T-cell (primary cell): ENCODE measurements around the gene P4HA1. TPM values are rescaled to one million over a fixed set of nuclear protein-coding genes. Genes with fewer than 3 reads are reported as not detected.

Source experiments
- ATAC-seq, 4 experiments: fragments of 200-7000 bp in 3 of 4; fragments of 150-1000 bp in 1 of 4; cut with Tn5 transposase; replicated peaks in 1 of 4; 1 replicate in 3 of 4; 2 replicates in 1 of 4; pipeline ENCODE4 v1.10.0; 2021; ENCODE audit warnings: moderate library complexity in 3 of 4, mild to moderate bottlenecking in 2 of 4, moderate number of reproducible peaks in 1 of 4
- CTCF ChIA-PET, 2 donors: fragments of 300-600 bp; sonication (Branson Sonifier 250); formaldehyde crosslinking; loops; one replicate each; lab custom pipeline; 2022; ENCODE audit warnings: antibody characterized with exemption in 2 of 2; lab: Charles Lee
- POLR2A ChIA-PET, 2 donors: fragments of 300-600 bp; sonication (Branson Sonifier 250); formaldehyde crosslinking; loops; one replicate each; lab custom pipeline; 2022; ENCODE audit warnings: antibody characterized with exemption in 2 of 2; lab: Charles Lee
- DNase-seq, 35 experiments: peaks; one replicate each; pipeline versions ENCODE4 v3.0.0 to v3.0.0-alpha.2; 2013 to 2023
- H3K27ac ChIP-seq: one replicate; pipeline ENCODE4 v1.5.1; 2013; ENCODE audit warnings: low read length
- H3K27me3 ChIP-seq, 2 experiments: replicated peaks in 1 of 2; 1 replicate in 1 of 2; 2 replicates in 1 of 2; pipeline versions ENCODE4 v1.6.1 to v1.7.0; 2013; ENCODE audit warnings: low read length in 1 of 2, mixed read lengths in 1 of 2; ENCODE audit not compliant: control insufficient read depth in 2 of 2, insufficient read depth in 2 of 2; ENCODE audit errors: extremely low read depth in 1 of 2
- H3K36me3 ChIP-seq, 2 donors: 1 replicate in 1 of 2; 2 replicates in 1 of 2; pipeline versions ENCODE4 v1.6.1 to v1.7.0; 2013; ENCODE audit warnings: low read length in 1 of 2; ENCODE audit not compliant: control insufficient read depth in 2 of 2, insufficient read depth in 1 of 2; ENCODE audit errors: extremely low read depth in 1 of 2
- H3K4me1 ChIP-seq, 2 experiments: 1 replicate in 1 of 2; 2 replicates in 1 of 2; pipeline versions ENCODE4 v1.6.1 to v1.7.0; 2013; ENCODE audit warnings: low read length in 2 of 2, mixed read lengths in 1 of 2; ENCODE audit not compliant: insufficient read depth in 2 of 2, control insufficient read depth in 1 of 2; ENCODE audit errors: extremely low read depth in 1 of 2
- H3K4me3 ChIP-seq, 2 donors: 1 replicate in 1 of 2; 2 replicates in 1 of 2; pipeline versions ENCODE4 v1.5.1 to v1.7.0; 2013; ENCODE audit warnings: mild to moderate bottlenecking in 2 of 2, low read length in 1 of 2, moderate library complexity in 1 of 2; ENCODE audit not compliant: control insufficient read depth in 1 of 2; ENCODE audit errors: extremely low read depth in 1 of 2
- H3K9me3 ChIP-seq: 2 replicates; pipeline ENCODE4 v1.7.0; 2013
- H3K27ac Mint-ChIP-seq, 2 donors: one replicate each; pipeline ENCODE4 v1.8.0; 2020 to 2021; ENCODE audit warnings: mild to moderate bottlenecking in 2 of 2, mixed read lengths in 2 of 2
- H3K27me3 Mint-ChIP-seq, 2 donors: one replicate each; pipeline ENCODE4 v1.8.0; 2021 to 2022; ENCODE audit warnings: mixed read lengths in 2 of 2
- H3K36me3 Mint-ChIP-seq: one replicate; pipeline ENCODE4 v1.8.0; 2021; ENCODE audit warnings: mixed read lengths
- H3K4me1 Mint-ChIP-seq, 3 donors: one replicate each; pipeline ENCODE4 v1.8.0; 2020 to 2022; ENCODE audit warnings: mixed read lengths in 3 of 3, mild to moderate bottlenecking in 1 of 3
- H3K4me3 Mint-ChIP-seq, 3 donors: one replicate each; pipeline ENCODE4 v1.8.0; 2020 to 2022; ENCODE audit warnings: mild to moderate bottlenecking in 3 of 3, mixed read lengths in 3 of 3, moderate library complexity in 3 of 3
- H3K9me3 Mint-ChIP-seq, 3 donors: one replicate each; pipeline ENCODE4 v1.8.0; 2020 to 2022; ENCODE audit warnings: mixed read lengths in 3 of 3
- WGBS: methylation state at CpG from one replicate; pipeline ENCODE4 v1.1.5; 2013; ENCODE audit warnings: missing lambda C conversion rate; ENCODE audit not compliant: insufficient coverage; 5-methylcytosine and 5-hydroxymethylcytosine counted together
- total RNA-seq, 35 experiments: library from RNA in 6 of 35; stranded (reverse) in 6 of 35; fragments of 120-200 nt in 1 of 35; gene quantifications; one replicate each; pipeline versions ENCODE4 v1.2.1 to v1.2.4 and lab custom pipeline; 2013 to 2026

P4HA1 gene
- total RNA-seq, 5 donors from 2014 or later (not counting 1 experiment from before 2014, with no cell fraction given) = 11.3 to 15.4 (median 13.0) TPM

DNA sequence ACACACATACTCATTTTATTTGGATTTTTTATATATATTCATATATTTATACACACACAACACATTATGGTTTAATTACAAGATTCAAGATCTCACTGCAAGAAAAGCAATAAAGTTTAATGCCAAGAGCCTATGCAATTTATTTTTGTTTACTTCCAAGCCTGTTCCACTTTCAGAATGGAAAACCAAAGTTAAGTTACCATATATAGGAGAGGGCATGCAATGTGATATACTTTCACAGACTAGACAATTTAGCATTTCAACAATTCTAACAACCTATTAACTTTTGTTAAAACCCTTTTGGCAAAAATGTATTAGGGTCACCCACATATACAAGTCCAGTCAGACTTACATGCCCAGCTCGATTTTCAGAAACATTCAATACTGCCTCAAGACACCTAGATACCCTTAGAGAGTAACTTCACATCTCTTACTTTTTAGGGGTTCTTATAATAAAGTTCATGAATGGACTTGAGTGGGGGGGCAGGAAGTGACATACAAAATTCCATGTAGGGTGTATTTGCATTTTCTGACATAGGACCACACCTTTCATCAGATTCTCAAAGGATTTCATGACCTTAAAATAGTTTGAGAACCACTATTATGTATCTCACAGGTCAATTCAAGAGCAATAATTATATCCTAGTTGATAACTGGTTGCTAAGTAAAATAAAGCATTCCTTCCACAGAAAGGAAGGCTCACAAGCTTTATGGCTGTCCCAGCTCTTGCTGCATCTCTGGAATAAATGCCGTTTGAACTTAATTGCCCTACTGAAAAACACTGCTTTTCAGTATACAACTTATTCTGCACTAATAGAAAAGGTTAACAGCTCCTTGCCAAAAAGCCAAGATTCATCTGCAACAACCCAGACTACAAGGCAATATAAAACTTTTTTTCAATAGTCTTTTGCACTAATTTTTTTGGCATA, 2.5 kb downstream of the P4HA1 start:
- DNase-seq (no peak), ATAC-seq (no peak)
- Histone ChIP-seq H3K4me1 (peaks cover 2 to 24% of the 10 kb centered on the region in 2 experiments), H3K4me3 (no peak overlapping the region), H3K9me3 (no peaks in the 10 kb centered on the region), H3K36me3 (peaks cover 0 to 5% of the 10 kb centered on the region in 2 donors), H3K27ac (no peak overlapping the region), H3K27me3 (no peaks in the 10 kb centered on the region)
- H3K9me3 Mint-ChIP-seq = no peaks in the 10 kb centered on the region
- H3K36me3 Mint-ChIP-seq = peaks cover 6% of the 10 kb centered on the region
- 89% methylated on average over 1 of the region's 2 CpGs for WGBS
- peaks cover 27 to 43% (median 33%) of the 10 kb centered on the region in 3 donors for H3K4me1 Mint-ChIP-seq
- no peak overlapping the region for H3K27ac Mint-ChIP-seq
- H3K27me3 Mint-ChIP-seq = no peaks in the 10 kb centered on the region
- ChIA-PET CTCF (interaction anchor here (0.5 to 4.1 kb wide), 7 partner anchors 10 to 749 kb away, joined by 4 to 48 read pairs (median 12); partner anchors contain the start of gene NUDT13 (in 1 of the 2)), POLR2A (interaction anchor here (0.6 to 1.9 kb wide), 10 partner anchors 10 to 834 kb away, joined by 3 to 29 read pairs (median 5); partner anchors contain the start of genes ECD (in 1 of the 2), FAM149B1 (in 1 of the 2), MCU (in 1 of the 2) and NUDT13 (in 1 of the 2))
- H3K4me3 Mint-ChIP-seq = peak overlapping the region; percentile 90 to 95 (median 95)

DNA sequence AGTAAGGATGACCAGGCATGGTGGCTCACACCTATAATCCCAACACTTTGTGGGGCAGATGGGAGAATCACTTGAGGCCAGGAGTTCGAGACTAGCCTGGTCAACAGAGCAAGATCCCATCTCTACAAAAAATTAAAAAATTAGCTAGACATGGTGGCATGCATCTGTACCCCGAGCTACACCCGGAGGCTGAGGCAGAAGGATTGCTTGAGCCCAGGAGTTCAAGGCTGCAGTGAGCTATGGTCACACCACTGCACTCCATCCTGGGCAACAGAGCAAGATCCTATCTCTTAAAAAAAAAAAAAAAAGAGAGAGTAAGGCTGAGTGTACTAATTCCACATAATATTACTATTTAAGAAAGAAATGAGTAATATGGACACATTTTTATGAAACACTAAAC, 3.8 kb downstream of the P4HA1 start:
- H3K9me3 Mint-ChIP-seq = no peaks in the 10 kb centered on the region
- ChIA-PET POLR2A (interaction anchor here (0.7 to 1.3 kb wide), 2 partner anchors 9 to 86 kb away, joined by 5 to 11 read pairs; no protein-coding TSS in a partner anchor), CTCF (no interaction called here)
- H3K36me3 Mint-ChIP-seq = peaks cover 6% of the 10 kb centered on the region
- no peak for DNase-seq
- H3K4me1 ChIP-seq = peaks cover 2 to 24% of the 10 kb centered on the region in 2 experiments
- no CpG with 5 or more reads among the region's 3 CpGs for WGBS
- H3K27me3 Mint-ChIP-seq = no peaks in the 10 kb centered on the region
- no peak overlapping the region for H3K4me3 ChIP-seq
- peaks cover 0 to 5% of the 10 kb centered on the region in 2 donors for H3K36me3 ChIP-seq
- no peak overlapping the region for H3K27ac ChIP-seq
- H3K27ac Mint-ChIP-seq = no peak overlapping the region
- no peaks in the 10 kb centered on the region for H3K27me3 ChIP-seq
- peaks cover 30 to 43% (median 33%) of the 10 kb centered on the region in 3 donors for H3K4me1 Mint-ChIP-seq
- H3K4me3 Mint-ChIP-seq = no peak overlapping the region
- no peak for ATAC-seq
- H3K9me3 ChIP-seq = no peaks in the 10 kb centered on the region

DNA sequence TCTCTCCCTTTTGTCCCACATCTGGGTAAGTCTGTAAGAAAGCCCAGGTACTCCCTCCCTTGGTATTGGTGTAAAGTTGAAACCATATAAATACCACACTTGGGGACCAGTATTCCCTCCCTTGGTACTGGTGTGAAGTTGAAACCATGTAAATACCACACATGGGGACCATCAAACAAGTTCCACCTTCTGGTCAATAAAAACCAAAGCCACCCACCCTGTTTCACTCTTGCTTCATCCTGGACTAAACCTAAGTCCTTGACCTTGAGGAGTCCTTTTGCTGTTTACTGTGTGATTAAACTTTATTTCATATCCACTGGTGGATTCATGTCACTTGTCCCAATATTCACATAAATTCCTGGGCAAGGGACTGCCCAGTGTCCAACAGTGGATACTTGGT, 8.4 kb downstream of the P4HA1 start:
- H3K4me1 Mint-ChIP-seq = peaks cover 13 to 21% (median 20%) of the 10 kb centered on the region in 3 donors
- no peak overlapping the region for H3K4me3 ChIP-seq
- no peak overlapping the region for H3K27ac Mint-ChIP-seq
- H3K4me3 Mint-ChIP-seq = no peak overlapping the region
- POLR2A ChIA-PET = no interaction called here
- DNase-seq (no peak), ATAC-seq (no peak)
- no peaks in the 10 kb centered on the region for H3K9me3 ChIP-seq
- H3K27me3 Mint-ChIP-seq = no peaks in the 10 kb centered on the region
- CTCF ChIA-PET = interaction anchor here in 1 of 2 donors (1.0 kb wide), 1 partner anchor 8 kb away, joined by 5 read pairs; no protein-coding TSS in a partner anchor
- H3K36me3 Mint-ChIP-seq = peaks cover 6% of the 10 kb centered on the region
- H3K36me3 ChIP-seq = peaks cover 0 to 5% of the 10 kb centered on the region in 2 donors
- H3K9me3 Mint-ChIP-seq = no peaks in the 10 kb centered on the region
- no peaks in the 10 kb centered on the region for H3K27me3 ChIP-seq
- no peaks in the 10 kb centered on the region for H3K4me1 ChIP-seq
- H3K27ac ChIP-seq = no peak overlapping the region

DNA sequence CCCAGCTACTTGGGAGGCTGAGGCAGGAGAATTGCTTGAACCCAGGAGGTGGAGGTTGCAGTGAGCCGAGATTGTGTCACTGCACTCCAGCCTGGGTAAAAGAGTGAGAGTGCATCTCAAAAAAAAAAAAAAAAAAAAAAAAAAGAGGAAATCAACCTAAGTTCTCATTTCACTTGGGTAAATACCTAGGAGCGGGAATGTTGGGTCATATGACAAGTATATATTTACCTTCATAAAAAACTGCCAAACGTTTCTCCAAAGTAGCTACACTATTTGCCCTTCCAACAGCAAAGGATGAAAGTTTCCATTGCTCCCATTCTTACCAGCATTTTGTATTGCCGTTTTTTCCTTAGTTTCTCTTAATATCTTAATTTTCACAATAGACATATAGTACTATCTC, 9.8 kb downstream of the P4HA1 start:
- Mint-ChIP-seq H3K36me3 (peaks cover 4% of the 10 kb centered on the region), H3K9me3 (no peaks in the 10 kb centered on the region), H3K27ac (no peak overlapping the region), H3K4me1 (peaks cover 14 to 25% (median 20%) of the 10 kb centered on the region in 3 donors), H3K4me3 (no peak overlapping the region), H3K27me3 (no peaks in the 10 kb centered on the region)
- Histone ChIP-seq H3K4me1 (no peaks in the 10 kb centered on the region), H3K36me3 (peaks cover 0 to 5% of the 10 kb centered on the region in 2 donors), H3K9me3 (no peaks in the 10 kb centered on the region), H3K27ac (no peak overlapping the region), H3K27me3 (no peaks in the 10 kb centered on the region), H3K4me3 (no peak overlapping the region)
- CTCF ChIA-PET = interaction anchor here in 1 of 2 donors (0.6 kb wide), 1 partner anchor 853 kb away, joined by 3 read pairs; no protein-coding TSS in a partner anchor
- POLR2A ChIA-PET = no interaction called here
- ATAC-seq (no peak), DNase-seq (no peak)
- no CpG with 5 or more reads among the region's 4 CpGs for WGBS

DNA sequence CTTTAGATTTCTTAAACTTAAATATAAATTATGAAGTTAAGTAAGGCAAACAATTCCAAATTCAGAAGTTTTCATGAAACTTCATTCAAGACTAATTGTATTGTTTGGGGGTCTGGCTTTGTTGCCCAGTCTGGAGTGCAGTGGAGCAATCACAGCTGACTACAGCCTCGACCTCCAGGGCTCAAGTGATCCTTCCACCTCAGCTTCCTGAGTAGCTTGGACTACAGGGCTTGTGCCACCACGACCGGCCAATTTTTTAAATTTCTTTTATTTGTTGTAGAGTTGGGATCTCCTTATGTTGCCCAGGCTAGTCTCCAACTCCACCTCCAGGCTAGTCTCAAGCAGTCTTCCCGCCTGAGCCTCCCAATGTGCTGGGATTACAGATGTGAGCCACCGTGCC, 12.5 kb downstream of the P4HA1 start:
- Mint-ChIP-seq H3K9me3 (no peaks in the 10 kb centered on the region), H3K27me3 (no peaks in the 10 kb centered on the region), H3K4me1 (peaks cover 14 to 25% (median 17%) of the 10 kb centered on the region in 3 donors), H3K4me3 (no peak overlapping the region), H3K36me3 (no peaks in the 10 kb centered on the region), H3K27ac (no peak overlapping the region)
- no peaks in the 10 kb centered on the region for H3K36me3 ChIP-seq
- no peaks in the 10 kb centered on the region for H3K9me3 ChIP-seq
- WGBS = no CpG with 5 or more reads among the region's 5 CpGs
- H3K27ac ChIP-seq = no peak overlapping the region
- ATAC-seq (no peak), DNase-seq (no peak)
- ChIA-PET CTCF (interaction anchor here in 1 of 2 donors (0.6 to 0.8 kb wide), 2 partner anchors 10 to 327 kb away, joined by 3 to 4 read pairs; no protein-coding TSS in a partner anchor), POLR2A (interaction anchor here in 1 of 2 donors (1.8 kb wide), 1 partner anchor 9 kb away, joined by 5 read pairs; no protein-coding TSS in a partner anchor)
- H3K27me3 ChIP-seq = no peaks in the 10 kb centered on the region
- no peak overlapping the region for H3K4me3 ChIP-seq
- H3K4me1 ChIP-seq = no peaks in the 10 kb centered on the region

DNA sequence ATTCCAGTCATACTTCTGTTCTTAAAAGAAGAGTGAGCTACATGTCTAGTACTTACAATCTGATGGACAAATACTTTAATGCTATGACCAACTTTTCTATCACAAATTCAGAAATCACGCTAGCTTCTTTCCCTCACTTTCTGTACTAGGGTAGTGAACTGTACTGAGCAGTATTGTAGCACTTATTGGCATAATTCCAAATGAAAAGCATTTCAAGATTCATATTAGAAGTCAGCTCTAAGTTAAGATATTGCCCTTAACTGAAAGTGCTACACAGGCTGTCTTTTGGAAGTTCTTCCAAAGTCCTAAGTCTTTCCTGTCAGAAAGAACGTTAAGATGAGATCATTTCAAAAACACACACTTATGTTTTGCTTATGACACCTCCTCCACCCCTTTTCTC, 13.4 kb downstream of the P4HA1 start:
- H3K9me3 Mint-ChIP-seq = no peaks in the 10 kb centered on the region
- ChIA-PET POLR2A (interaction anchor here in 1 of 2 donors (1.8 kb wide), 1 partner anchor 10 kb away, joined by 5 read pairs; no protein-coding TSS in a partner anchor), CTCF (interaction anchor here in 1 of 2 donors (0.6 to 1.3 kb wide), 2 partner anchors 14 to 448 kb away, joined by 4 to 5 read pairs; partner anchors contain the start of gene P4HA1)
- no peak overlapping the region for H3K27ac Mint-ChIP-seq
- H3K4me1 Mint-ChIP-seq = peaks cover 9 to 25% (median 17%) of the 10 kb centered on the region in 3 donors
- H3K27me3 Mint-ChIP-seq = no peaks in the 10 kb centered on the region
- H3K27me3 ChIP-seq = no peaks in the 10 kb centered on the region
- ATAC-seq (no peak), DNase-seq (no peak)
- peaks cover 0 to 3% of the 10 kb centered on the region in 2 donors for H3K36me3 ChIP-seq
- H3K4me3 ChIP-seq = no peak overlapping the region
- H3K9me3 ChIP-seq = no peaks in the 10 kb centered on the region
- H3K27ac ChIP-seq = no peak overlapping the region
- WGBS = 63% methylated on average over 1 of the region's 2 CpGs
- H3K4me3 Mint-ChIP-seq = no peak overlapping the region
- no peaks in the 10 kb centered on the region for H3K36me3 Mint-ChIP-seq
- no peaks in the 10 kb centered on the region for H3K4me1 ChIP-seq
